Measurements from ENCODE around the gene KCTD1.

KCTD1 gene

DNA sequence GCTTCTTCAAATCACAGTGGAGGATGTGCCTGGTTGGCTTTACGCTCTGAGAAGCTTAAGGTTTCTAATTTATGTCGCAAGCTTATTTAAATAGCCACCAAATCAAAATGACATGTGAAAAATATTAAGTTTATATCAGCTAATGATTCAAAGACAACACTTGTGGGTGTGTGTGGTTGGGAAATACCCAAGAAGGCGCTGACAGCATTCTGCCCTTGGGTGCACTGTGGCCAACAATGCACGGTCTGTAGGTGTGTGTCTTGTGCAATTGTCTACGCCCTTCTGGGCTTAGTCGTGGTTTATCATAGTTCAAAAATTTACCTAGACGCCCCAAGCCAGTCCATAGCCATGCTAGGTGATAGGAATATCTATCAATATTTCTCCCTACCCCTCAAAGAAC lies 60.9 kb downstream of the KCTD1 start:
- no peak for DNase-seq (ENCODE audit: low read depth in 4 of 4, low spot score in 1 of 4)

DNA sequence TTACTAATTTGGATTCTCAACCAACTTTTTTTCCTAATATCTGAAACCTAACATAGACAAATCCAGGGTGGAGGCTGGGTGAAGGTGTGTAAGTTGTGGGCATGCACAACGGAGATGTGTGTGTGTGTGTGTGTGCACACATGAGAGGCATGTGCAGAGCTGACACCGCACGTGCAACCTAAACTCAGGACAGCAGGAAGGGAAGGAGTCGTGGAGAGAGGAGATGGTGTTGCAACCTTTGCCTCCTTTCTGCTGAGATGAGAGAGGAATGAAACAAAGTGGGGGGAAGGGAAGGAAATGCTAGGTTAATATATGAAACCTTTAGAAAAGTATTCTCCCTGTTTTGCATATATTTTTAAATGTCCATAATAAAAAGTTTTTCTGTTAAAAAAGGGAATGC lies 64.7 kb downstream of the KCTD1 start:
- no peak for DNase-seq (ENCODE audit: low read depth in 4 of 4, low spot score in 1 of 4)

DNA sequence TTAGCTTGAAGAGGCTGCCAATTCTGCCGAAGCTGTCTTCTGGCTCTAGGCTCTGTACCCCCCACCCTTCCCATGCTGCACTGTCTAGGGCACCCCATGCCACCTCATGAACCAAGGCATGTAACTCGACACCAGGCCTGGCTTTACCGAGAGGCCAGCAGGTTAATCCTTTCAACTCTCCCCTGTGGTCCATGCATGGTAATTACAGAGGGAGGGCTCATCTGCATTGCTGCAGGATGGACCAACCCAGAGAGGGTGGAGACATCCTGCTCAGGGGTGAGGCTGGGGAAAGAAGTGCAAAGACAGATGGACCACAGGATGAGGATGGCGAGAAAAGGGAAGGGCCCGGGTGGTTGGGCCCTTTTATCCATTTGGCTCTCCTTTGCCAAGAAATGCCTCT lies 65.8 kb downstream of the KCTD1 start:
- no peak for DNase-seq (ENCODE audit: low read depth in 4 of 4, low spot score in 1 of 4)

DNA sequence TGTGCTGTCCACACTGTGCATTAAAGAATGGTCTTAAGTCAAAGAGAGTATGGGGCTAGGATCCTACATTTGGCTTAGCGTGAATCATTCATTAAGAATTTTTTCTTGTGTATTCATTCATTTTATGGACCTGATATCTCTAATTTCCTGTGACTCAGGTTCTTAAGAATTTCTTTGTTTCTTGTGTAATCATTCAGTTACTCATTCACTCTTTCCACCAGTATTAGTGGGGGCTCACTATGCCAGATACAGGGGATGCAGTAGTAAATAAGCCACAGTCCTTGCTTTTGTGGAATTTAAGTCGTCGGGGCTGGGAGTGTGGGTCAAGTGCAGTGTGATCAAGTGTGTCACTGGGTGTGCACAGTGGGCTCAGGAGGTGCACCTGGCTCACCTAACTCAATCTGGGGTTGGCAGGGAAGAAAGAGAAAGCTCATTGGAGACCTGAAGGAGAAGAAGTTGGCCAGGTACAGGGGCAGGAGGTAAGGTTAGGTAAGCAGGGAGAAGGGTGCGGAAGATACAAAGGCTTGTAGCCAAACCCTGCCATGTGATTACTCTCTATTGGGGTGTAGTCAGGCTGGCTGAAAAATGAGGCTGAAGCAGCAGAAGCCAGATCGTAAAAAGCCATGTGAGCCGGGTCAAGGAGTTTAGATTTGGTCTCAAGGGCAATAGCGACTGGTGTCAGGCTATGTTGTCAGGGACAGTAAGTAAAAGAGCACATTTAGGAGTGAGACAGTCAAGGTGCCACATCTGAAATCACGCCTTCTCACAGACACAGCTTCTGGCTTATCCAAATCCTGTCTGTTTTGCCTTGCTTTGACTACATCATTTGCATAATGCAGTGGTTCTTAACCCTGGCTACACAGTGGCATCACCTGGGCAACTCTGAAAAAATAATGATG lies 67.2 kb downstream of the KCTD1 start:
- no peak for DNase-seq (ENCODE audit: low read depth in 4 of 4, low spot score in 1 of 4)

DNA sequence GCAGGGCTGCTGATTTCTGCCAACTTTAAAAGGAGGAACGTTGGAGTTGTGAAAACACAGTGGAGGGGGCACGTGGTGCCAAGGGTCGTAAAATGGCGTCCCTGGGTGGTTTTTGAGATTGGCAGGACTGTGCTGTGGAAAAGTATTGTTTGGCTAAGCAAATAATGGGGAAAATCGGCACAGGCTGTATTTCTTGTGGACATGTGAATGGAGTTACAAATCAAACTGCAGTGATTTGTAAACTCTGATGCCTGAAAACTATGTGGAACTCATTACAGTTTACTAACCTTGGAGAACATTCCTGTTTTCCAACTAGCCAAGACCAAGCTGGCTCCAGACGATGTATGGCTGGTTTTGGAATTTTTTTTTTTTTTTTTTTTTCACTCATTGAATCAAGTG lies 68.7 kb downstream of the KCTD1 start:
- DNase-seq (ENCODE audit: low read depth in 4 of 4, low spot score in 1 of 4) = no peak

DNA sequence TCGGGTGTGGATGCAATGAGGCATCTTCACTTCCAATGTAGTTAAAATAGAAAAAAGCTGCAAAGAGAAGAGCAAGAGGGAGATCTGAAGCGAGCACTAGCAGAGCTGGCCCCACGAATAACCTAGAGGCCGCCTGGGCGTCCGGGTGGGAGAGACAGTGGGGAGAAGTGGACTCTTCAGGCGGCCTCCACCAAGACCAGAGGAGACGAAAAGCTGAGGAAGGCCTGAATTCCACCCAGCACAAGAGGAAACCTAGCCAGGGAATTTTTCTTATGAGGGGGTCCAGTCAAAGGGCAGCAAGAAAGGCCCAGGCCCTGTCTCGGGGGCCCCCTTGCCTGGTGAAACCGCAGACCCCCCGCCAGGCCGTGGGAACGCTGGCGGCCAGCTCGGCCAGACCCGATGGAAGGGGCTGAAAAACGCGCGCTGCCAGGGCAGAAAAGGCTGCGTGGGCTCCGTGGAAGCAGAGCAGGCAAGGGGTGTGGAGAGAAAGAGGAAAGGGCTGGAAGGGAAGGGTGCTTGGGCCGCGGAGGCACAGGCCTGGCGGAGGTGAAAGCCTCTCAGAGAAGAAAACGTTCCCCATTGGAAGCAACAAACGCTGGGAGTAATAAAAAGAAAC lies 69.2 kb downstream of the KCTD1 start:
- DNase-seq (ENCODE audit: low read depth in 4 of 4, low spot score in 1 of 4) = no peak

DNA sequence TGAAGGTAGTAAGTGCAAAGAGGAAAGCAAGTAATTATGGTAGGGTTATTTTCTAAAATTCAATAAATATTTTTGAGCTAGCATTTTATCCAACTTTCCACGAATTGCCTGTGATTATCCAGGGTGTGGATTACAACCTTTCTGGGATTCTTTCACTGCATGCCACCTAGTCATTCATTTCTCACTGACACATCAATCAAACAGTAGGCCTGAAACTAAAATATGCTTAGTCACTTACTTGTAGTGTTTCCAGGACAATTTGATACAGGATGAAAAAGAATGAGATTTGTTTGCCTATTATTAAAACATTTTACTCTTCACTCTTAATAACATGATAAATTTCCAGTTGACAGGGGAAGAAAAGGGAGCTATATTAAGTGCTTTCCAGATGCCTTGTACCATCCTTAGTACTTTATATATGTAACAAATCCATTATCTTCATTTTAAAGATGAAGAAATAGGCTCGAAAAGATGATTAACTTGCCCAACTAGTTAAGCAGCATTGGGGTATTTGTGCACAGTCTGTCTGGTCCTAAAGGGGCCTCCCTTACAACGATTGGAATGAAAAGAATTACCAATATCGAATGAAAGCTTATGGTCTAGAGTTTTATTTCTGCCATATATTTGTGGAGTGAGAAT lies 70.4 kb downstream of the KCTD1 start:
- no peak for DNase-seq (ENCODE audit: low read depth in 4 of 4, low spot score in 1 of 4)

DNA sequence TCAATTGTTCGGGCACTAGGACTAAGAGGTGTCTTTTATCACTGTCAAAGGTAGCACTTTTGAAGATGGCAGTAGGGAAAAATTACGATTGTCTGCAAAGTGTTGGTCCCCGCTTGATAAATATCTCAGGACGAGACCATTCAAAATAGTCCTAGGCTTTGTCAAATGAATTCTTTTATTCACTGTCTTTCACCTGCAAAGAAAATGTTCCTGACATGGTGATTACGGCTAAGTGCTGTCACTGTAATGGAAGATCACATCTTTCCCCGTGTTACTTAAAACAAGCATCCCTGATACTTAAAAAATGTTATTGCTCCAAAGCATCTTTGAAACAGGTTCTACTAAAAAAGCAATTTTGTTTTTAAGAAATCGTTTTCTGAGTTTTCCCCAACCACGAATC lies 71.7 kb downstream of the KCTD1 start:
- DNase-seq (ENCODE audit: low read depth in 4 of 4, low spot score in 1 of 4) = no peak

DNA sequence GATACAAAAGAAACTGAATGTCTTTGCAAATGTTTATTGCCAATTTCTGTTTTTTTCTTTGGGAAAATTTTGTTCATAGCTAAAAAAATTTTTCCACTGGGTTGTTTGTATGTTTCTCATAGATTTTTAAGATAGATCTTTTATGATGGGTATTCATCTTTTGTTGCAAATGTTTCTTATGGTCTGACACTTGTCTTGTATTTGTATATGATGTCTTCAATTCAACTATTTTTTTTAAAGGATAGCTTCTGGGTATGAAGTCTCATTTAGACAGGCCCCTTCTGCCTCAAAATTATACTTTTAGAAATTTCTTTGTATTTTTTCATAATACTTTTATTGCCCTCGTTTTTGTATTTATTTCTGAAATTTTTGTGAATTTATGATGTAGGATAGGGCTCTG lies 73.8 kb downstream of the KCTD1 start:
- DNase-seq (ENCODE audit: low read depth in 4 of 4, low spot score in 1 of 4) = no peak

DNA sequence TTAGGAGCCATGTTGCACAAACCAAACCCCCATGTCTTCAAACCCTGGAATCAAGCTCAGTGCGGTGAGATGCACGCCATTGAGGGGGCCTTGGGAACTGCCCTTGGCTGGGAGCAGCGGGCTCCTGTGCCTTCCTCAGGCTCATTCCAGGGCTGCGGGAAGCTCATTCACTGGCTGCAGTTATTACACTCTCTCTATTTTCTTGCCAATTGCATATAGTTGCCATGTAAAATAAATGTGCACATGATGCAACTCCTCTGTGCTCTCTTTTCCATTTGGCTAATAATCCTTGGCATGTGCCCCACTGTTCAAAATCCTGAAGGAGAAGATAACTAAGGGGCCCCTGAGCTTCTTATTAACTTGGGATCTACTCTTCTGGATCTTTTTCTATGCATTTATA lies 74.7 kb downstream of the KCTD1 start:
- no peak for DNase-seq (ENCODE audit: low read depth in 4 of 4, low spot score in 1 of 4)

DNA sequence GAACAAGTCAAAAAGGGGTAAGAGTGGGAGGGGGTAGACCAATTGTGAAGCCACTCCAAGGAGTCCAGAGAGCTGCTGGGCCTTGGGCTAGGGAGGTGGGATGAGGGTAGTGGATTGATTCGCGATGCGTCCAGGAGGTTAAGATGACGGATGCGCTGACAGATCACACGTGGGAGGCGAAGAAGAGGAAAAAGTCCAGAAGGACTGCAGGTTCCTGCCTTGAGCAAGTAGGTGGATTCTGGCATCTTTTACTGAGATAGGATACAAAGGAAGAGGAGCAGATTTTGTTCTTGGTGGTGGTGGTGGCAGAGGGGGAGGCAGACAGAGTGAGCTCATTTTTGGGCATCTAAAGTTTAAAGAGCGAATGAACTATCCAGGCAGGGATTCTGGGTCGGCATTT lies 76.5 kb downstream of the KCTD1 start:
- no peak for DNase-seq (ENCODE audit: low read depth in 4 of 4, low spot score in 1 of 4)

DNA sequence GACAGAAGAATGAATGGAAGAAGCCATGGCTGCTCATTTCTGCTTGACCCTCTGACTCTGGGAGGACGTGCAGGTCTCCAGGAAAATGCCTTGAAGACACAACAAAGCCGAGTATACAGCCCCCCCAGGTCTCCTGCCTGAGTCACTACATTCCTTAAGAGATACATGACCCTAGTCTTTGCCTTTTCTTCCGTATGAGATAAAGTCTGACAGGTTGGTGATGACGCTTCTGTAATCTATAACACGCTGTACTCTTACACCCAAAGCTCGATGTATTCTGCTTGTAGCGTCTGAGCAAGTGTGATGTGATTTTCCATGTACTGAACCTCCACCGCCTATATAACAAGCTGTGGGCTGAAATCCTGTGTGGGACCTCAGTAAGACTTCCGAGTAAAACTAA lies 77.3 kb downstream of the KCTD1 start:
- DNase-seq (ENCODE audit: low read depth in 4 of 4, low spot score in 1 of 4) = no peak

DNA sequence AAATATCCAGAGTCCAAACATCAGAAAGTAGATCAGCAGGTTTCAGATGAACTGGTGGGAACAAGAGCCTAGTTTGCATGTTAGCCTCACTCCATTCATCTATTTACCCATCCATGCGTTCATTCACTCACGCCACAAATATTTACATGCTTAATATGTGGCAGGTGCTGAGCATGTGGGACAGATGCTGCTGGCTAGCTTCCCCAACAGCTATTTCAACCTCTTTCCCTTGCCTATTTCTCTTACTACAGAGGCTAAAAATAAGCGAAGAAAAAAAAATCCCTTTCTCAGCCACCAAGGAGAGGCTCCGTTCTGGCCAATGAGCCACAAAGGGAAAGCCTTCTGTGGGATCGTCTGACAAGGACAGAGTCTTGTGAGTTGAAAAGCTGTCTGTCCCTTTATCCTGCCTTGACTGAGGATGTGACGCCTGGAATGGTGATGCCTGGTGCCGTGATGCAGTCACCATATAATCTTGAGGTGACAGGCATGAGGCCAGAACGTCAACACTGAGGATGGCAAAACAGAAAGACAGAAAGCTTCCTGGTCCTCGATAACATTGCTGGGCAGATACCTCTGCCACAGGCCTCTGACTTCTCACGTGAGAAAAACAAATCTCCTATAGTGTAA lies 78.2 kb downstream of the KCTD1 start:
- no peak for DNase-seq (ENCODE audit: low read depth in 4 of 4, low spot score in 1 of 4)

DNA sequence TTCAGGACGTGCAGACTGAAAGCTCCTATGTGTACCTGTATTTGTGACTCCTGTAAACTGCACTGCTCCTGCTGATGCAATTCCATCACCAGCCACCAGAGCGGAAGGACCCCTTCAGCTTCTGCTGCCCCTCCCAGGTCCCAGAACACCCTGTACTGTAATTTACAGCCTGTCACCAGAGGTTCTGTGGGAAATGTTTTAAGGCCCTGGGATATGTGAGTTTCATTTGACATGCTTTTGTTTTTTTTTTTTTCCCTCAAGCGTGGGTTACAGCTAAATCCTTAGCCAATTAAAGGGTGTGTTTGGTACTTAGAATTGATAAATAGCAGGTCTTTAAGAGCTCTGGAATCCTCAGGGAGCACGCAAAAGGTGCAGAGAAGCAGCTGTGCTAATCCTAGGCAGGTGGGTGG lies 79.4 kb downstream of the KCTD1 start:
- no peak for DNase-seq (ENCODE audit: low read depth in 4 of 4, low spot score in 1 of 4)

DNA sequence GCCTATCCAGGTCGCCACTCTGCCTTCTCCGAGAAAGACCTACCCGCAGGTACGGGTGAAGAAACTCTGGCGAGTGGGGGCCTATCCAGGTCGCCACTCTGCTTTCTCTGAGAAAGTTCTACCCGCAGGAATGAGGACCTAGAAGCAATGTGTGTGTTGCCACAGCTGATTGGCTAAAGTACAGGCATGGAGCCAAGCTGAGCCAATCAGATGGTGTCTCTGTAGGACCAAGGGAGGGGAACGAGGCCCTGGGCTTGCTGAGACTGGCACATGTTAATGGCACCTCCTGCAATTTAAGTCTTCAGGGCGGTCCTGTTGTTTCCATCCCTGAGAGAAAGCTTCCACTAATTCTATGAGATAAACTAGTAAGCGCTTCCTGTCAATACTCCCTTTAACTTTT lies 82.3 kb downstream of the KCTD1 start:
- DNase-seq (ENCODE audit: low read depth in 4 of 4, low spot score in 1 of 4) = no peak

DNA sequence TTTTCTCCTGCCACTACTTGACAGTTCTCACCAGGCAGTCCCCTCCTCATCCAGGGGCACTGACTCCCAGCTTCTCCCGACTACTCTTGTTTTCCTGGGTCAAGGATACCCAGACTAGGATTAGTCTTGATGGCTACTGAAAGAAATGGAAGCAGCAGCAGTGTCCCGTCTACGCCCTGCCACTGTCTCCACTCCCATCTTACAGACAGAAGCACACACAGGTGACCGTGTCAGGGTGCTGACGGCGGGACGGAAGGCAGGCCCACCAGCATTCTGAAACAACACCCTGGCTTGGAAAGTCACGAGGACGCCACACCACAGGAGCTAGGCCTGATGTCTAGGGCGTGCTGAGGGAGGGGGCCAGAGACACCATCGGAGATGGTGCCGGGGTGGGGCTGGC lies 82.9 kb downstream of the KCTD1 start:
- DNase-seq (ENCODE audit: low read depth in 4 of 4, low spot score in 1 of 4) = no peak

DNA sequence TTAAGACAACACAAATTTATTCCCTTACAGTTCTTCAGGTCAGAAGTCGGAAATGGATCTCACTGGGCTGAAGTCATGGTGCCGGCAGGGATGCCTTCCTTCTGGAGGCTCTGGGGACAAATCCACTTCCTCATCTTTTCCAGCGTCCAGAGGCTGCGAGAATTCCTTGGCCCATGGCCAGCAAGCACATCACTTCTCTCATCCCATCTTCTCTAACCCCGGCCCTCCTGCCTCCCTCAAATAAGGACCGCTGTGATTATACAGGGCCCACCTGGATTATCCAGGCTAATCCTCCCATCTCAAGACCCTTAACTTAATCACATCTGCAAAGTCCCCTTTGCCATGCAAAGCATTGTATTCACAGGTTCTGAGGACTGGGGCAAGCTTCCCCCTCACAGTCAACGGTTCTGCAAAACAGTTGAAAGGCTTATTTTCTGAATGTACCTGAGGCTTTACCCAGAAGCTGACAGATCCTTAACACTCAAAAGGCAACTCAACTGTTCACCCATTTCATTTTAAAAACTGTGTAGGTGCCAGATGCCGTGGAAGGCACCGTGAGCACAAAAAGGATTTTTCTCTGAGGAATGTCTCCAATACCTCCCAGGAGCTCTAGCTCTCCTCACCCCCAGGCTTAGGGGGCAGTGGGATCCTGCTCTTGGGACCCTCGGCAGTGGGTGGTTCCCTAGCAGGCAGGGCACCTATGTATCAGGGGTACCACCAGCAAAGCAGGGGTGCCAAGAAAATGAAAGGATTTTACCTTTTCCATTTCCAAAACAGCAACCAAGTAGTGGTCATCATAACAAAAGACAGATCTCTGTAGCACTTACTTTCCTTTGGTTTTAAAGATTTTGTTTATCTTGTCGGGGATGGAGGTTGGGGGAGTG lies 84.0 kb downstream of the KCTD1 start:
- no peak for DNase-seq (ENCODE audit: low read depth in 4 of 4, low spot score in 1 of 4)

DNA sequence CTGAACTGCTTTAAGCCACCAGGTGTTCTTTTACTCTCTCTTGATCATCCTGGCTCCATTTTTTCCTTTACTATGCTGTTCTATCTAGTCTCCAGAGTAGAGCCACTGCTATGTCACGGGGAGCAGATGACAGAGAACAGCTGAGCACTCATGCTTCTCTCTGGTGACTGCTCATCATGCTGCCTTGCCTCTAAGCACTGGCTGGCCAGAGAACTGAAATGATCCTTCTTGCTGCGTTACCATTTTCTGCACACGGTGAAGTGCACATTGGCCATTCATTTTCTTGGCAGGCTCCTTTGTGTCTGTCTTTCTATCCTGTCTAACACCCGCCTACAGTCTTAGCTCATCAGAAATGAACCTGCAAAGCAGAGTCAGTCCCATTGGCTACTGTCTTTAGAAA lies 86.0 kb downstream of the KCTD1 start:
- no peak for DNase-seq (ENCODE audit: low read depth in 4 of 4, low spot score in 1 of 4)

DNA sequence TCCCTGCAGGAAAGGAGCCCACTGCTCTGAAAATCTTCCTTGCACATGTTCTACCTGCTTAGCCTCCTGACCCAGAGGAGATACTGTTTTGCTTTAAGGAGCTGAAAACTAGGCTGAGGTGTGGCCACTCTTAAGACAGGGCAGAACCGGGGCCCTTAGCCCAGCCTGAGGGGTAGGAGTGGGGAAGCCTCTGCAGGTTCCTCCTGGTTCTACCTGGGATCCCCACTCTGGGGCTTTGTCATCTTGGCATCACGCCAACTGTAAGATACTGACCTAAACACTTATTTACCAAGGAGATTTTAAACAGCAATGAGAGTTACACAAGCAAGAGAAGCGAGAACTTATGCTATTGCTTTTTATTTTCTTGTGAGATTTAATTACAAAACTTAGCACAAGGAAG lies 86.9 kb downstream of the KCTD1 start:
- DNase-seq (ENCODE audit: low read depth in 4 of 4, low spot score in 1 of 4) = no peak

DNA sequence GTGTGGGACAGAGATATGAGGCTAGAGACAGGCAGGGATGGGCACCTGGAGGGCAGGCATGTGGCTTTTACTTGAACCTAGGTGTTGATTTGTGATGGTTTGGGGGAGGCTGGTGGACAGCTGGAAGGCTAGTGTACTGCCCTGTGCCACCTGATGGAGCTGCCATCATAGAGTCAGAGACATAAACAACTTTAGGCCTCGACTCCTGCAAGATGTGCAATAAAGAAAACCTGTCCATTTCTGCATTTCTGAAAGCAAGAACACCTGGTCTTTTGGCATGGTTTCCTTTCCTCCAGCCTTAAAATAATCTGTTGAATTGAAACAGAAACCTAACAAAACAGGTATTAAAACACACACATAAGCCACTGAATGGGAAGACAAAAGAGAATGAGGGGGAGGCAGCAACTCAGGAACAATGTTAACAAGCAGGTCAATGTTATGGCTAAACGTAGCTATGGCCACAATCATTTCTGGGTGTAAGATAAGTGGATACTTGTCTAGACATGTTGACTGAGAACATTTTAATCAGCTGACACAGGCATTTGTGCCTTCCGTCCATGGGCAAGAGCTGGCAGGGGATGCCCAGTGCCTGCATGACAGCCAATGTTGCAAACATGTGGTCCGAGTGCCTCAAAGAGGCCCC lies 87.8 kb downstream of the KCTD1 start:
- no peak for DNase-seq (ENCODE audit: low read depth in 4 of 4, low spot score in 1 of 4)
